NCI-H128 (cell line): ENCODE results near the gene SLC19A3.
"Not testable (repeated sequence)": the region's sequence is repeated elsewhere in the genome, so short reads cannot be mapped to it uniquely, and the experiment has no call there.

Source experiments
- DNase-seq: peaks from one replicate; lab custom pipeline; 2025; ENCODE audit not compliant: unreplicated experiment; lab: John Stamatoyannopoulos, UW

The SLC19A3 gene

GRCh38 chr2:227717687-227718567 is at the start of gene SLC19A3:
Gene SLC19A3, minus strand, starts transcription at chr2:227718028. Its CDS starts 15,710 bp downstream, at chr2:227702318.
- no peak for DNase-seq

- DNase-seq = no peak
Measured at GRCh38 chr2:227766373-227766883, 48.6 kb upstream of the SLC19A3 start.

GRCh38 chr2:227765788-227766372 is 48.1 kb upstream of the SLC19A3 start:
- DNase-seq = no peak

- no peak for DNase-seq
Measured at GRCh38 chr2:227761740-227762476, 44.1 kb upstream of the SLC19A3 start.

GRCh38 chr2:227759411-227760118 is 41.7 kb upstream of the SLC19A3 start:
- no peak for DNase-seq

GRCh38 chr2:227756261-227756660 is 38.4 kb upstream of the SLC19A3 start:
- DNase-seq = not testable (repeated sequence)

GRCh38 chr2:227748079-227748478 is 30.3 kb upstream of the SLC19A3 start:
- DNase-seq = no peak

GRCh38 chr2:227745594-227745993 is 27.8 kb upstream of the SLC19A3 start, which contains the start of gene SCYGR8:
Gene SCYGR8, plus strand, starts transcription at chr2:227745894. Its CDS starts 0 bp downstream, at chr2:227745894.
- DNase-seq = no peak

- DNase-seq = not testable (repeated sequence)
Measured at GRCh38 chr2:227740705-227741104, 22.9 kb upstream of the SLC19A3 start.

GRCh38 chr2:227739351-227739750 is 21.5 kb upstream of the SLC19A3 start:
- no peak for DNase-seq

- DNase-seq = no peak
Measured at GRCh38 chr2:227728035-227728434, 10.2 kb upstream of the SLC19A3 start, which contains the start of gene SCYGR7. Gene SCYGR7, plus strand, starts transcription at chr2:227728335. Its CDS starts 0 bp downstream, at chr2:227728335.

GRCh38 chr2:227724394-227725039 is 6.7 kb upstream of the SLC19A3 start, which contains the start of gene SCYGR6:
Gene SCYGR6, minus strand, starts transcription at chr2:227724757. Its CDS starts 0 bp downstream, at chr2:227724757.
- no peak for DNase-seq

GRCh38 chr2:227722821-227723220 is 5.0 kb upstream of the SLC19A3 start:
- DNase-seq = not testable (repeated sequence)

GRCh38 chr2:227720680-227721079 is 2.9 kb upstream of the SLC19A3 start:
- no peak for DNase-seq

GRCh38 chr2:227719641-227720040 is 1.8 kb upstream of the SLC19A3 start:
- DNase-seq = no peak

- no peak for DNase-seq
Measured at GRCh38 chr2:227716501-227716900, 1.3 kb downstream of the SLC19A3 start.

GRCh38 chr2:227713291-227713690 is 4.5 kb downstream of the SLC19A3 start:
- DNase-seq = no peak

GRCh38 chr2:227710986-227711385 is 6.8 kb downstream of the SLC19A3 start:
- no peak for DNase-seq

GRCh38 chr2:227707390-227707789 is 10.4 kb downstream of the SLC19A3 start:
- no peak for DNase-seq

- no peak for DNase-seq
Measured at GRCh38 chr2:227706859-227707258, 11.0 kb downstream of the SLC19A3 start.
